WTC11 (cell line): ENCODE results near the gene DGKH. TPM values are rescaled to one million over a fixed set of nuclear protein-coding genes. Genes with fewer than 3 reads are reported as not detected.
A peak's percentile ranks its signal among the peaks of the same experiment; 100 is the strongest.

Experiments
- ATAC-seq: fragments of 200-7000 bp; cut with Tn5 transposase; 2 replicates; pipeline ENCODE4 v1.10.0; 2021; ENCODE audit warnings: mild to moderate bottlenecking, moderate library complexity
- CTCF ChIA-PET: fragments of 300-600 bp; sonication (Branson Sonifier 250); formaldehyde crosslinking; loops from one replicate; lab custom pipeline; 2021; ENCODE audit warnings: antibody characterized with exemption; lab: Charles Lee
- POLR2A ChIA-PET: fragments of 350-600 bp; sonication (Branson Sonifier 250); formaldehyde crosslinking; loops from one replicate; lab custom pipeline; 2021; ENCODE audit warnings: antibody characterized with exemption; lab: Charles Lee
- DNase-seq: peaks from one replicate; pipeline ENCODE4 v3.0.0; 2021; ENCODE audit warnings: low spot score
- H3K27ac Mint-ChIP-seq: 2 replicates; pipeline ENCODE4 v1.8.0; 2021; ENCODE audit warnings: mixed read lengths
- H3K27me3 Mint-ChIP-seq: 2 replicates; pipeline ENCODE4 v1.8.0; 2021; ENCODE audit warnings: low read depth, mild to moderate bottlenecking, moderate library complexity, mixed read lengths
- H3K36me3 Mint-ChIP-seq: 2 replicates; pipeline ENCODE4 v1.8.0; 2021; ENCODE audit warnings: mixed read lengths
- H3K4me1 Mint-ChIP-seq: 2 replicates; pipeline ENCODE4 v1.8.0; 2022; ENCODE audit warnings: mixed read lengths
- H3K4me3 Mint-ChIP-seq: 2 replicates; pipeline ENCODE4 v1.8.0; 2021; ENCODE audit warnings: mild to moderate bottlenecking, moderate library complexity, mixed read lengths
- H3K9me3 Mint-ChIP-seq: 2 replicates; pipeline ENCODE4 v1.8.0; 2021; ENCODE audit warnings: mixed read lengths
- ATF1 ChIP-seq: sonication (generic); formaldehyde crosslinking; IDR thresholded peaks from 2 replicates; pipeline ENCODE4 v1.8.1; 2023; ENCODE audit warnings: mild to moderate bottlenecking, moderate library complexity, missing genetic modification reagents
- CREM ChIP-seq: sonication (generic); formaldehyde crosslinking; IDR thresholded peaks from 2 replicates; pipeline ENCODE4 v1.8.1; 2022; ENCODE audit warnings: mild to moderate bottlenecking, missing genetic modification reagents, moderate library complexity
- ESRRA ChIP-seq: sonication (generic); formaldehyde crosslinking; IDR thresholded peaks from 2 replicates; pipeline ENCODE4 v1.8.1; 2022; ENCODE audit warnings: mild to moderate bottlenecking, missing genetic modification reagents, borderline replicate concordance
- FOXP1 ChIP-seq: sonication (generic); formaldehyde crosslinking; IDR thresholded peaks from 2 replicates; pipeline ENCODE4 v1.8.0; 2022; ENCODE audit warnings: missing genetic modification reagents, mild to moderate bottlenecking, moderate library complexity, borderline replicate concordance
- JUN ChIP-seq: sonication (generic); formaldehyde crosslinking; IDR thresholded peaks from 2 replicates; pipeline ENCODE4 v1.8.0; 2023; ENCODE audit warnings: mild to moderate bottlenecking, missing genetic modification reagents
- MXD4 ChIP-seq: fragments of 250-450 bp; sonication (Bioruptor Pico); IDR thresholded peaks from 2 replicates; pipeline ENCODE4 v1.8.0; 2021; ENCODE audit warnings: mild to moderate bottlenecking, moderate library complexity, borderline replicate concordance
- NFATC4 ChIP-seq: fragments of 250-450 bp; sonication (Bioruptor Pico); IDR thresholded peaks from 2 replicates; pipeline ENCODE4 v1.9.0; 2021; ENCODE audit warnings: mild to moderate bottlenecking
- NR1H2 ChIP-seq: sonication (generic); formaldehyde crosslinking; IDR thresholded peaks from 2 replicates; pipeline ENCODE4 v1.9.0; 2021; ENCODE audit warnings: mild to moderate bottlenecking, moderate library complexity, missing genetic modification reagents
- TEAD1 ChIP-seq: sonication (generic); formaldehyde crosslinking; IDR thresholded peaks from 2 replicates; pipeline ENCODE4 v1.8.0; 2022; ENCODE audit warnings: mild to moderate bottlenecking, missing genetic modification reagents
- ZNF138 ChIP-seq: sonication (generic); formaldehyde crosslinking; conservative IDR thresholded peaks from 2 replicates; pipeline ENCODE4 v1.8.1; 2022; ENCODE audit warnings: mild to moderate bottlenecking, moderate library complexity, missing genetic modification reagents
- ZNF396 ChIP-seq: fragments of 250-450 bp; sonication (Bioruptor Pico); IDR thresholded peaks from 2 replicates; pipeline ENCODE4 v1.8.0; 2021; ENCODE audit warnings: mild to moderate bottlenecking, moderate library complexity, borderline replicate concordance
- ZNF671 ChIP-seq: fragments of 250-450 bp; sonication (Bioruptor Pico); IDR thresholded peaks from 2 replicates; pipeline ENCODE4 v1.8.0; 2021; ENCODE audit warnings: mild to moderate bottlenecking
- total RNA-seq: library from RNA; stranded (reverse); gene quantifications from 3 replicates; pipeline ENCODE4 v1.2.3, GENCODE V29; 2021
- TF ChIP-seq, protein P1 (sequence below): sonication (generic); formaldehyde crosslinking; IDR thresholded peaks from 2 replicates; pipeline ENCODE4 v1.8.1; 2022; ENCODE audit warnings: mild to moderate bottlenecking, missing genetic modification reagents, moderate library complexity, borderline replicate concordance
- TF ChIP-seq, protein P2 (sequence below): fragments of 200-600 bp; IDR thresholded peaks from 2 replicates; pipeline ENCODE4 v1.8.0; 2022; ENCODE audit warnings: antibody characterized with exemption
- TF ChIP-seq, protein P3 (sequence below): sonication (generic); formaldehyde crosslinking; IDR thresholded peaks from 2 replicates; pipeline ENCODE4 v1.8.0; 2022; ENCODE audit warnings: mild to moderate bottlenecking, missing genetic modification reagents
- TF ChIP-seq, protein P4 (sequence below): sonication (generic); formaldehyde crosslinking; IDR thresholded peaks from 2 replicates; pipeline ENCODE4 v1.8.1; 2023; ENCODE audit warnings: mild to moderate bottlenecking, missing genetic modification reagents
- TF ChIP-seq, protein P5 (sequence below): sonication (generic); formaldehyde crosslinking; conservative IDR thresholded peaks from 2 replicates; pipeline ENCODE4 v1.8.1; 2022; ENCODE audit warnings: mild to moderate bottlenecking, missing genetic modification reagents
- TF ChIP-seq, protein P6 (sequence below): sonication (generic); formaldehyde crosslinking; IDR thresholded peaks from 2 replicates; pipeline ENCODE4 v1.8.1; 2023; ENCODE audit warnings: mild to moderate bottlenecking, missing genetic modification reagents, moderate library complexity
- TF ChIP-seq, protein P7 (sequence below): sonication (generic); formaldehyde crosslinking; IDR thresholded peaks from 2 replicates; pipeline ENCODE4 v1.8.1; 2023; ENCODE audit warnings: mild to moderate bottlenecking, missing genetic modification reagents, borderline replicate concordance
- TF ChIP-seq, protein P8 (sequence below): sonication (generic); formaldehyde crosslinking; IDR thresholded peaks from 2 replicates; pipeline ENCODE4 v1.8.1; 2022; ENCODE audit warnings: mild to moderate bottlenecking, moderate library complexity, missing genetic modification reagents

DGKH gene
- total RNA-seq, 1 experiment from 2014 or later = 7.6 TPM

DNA sequence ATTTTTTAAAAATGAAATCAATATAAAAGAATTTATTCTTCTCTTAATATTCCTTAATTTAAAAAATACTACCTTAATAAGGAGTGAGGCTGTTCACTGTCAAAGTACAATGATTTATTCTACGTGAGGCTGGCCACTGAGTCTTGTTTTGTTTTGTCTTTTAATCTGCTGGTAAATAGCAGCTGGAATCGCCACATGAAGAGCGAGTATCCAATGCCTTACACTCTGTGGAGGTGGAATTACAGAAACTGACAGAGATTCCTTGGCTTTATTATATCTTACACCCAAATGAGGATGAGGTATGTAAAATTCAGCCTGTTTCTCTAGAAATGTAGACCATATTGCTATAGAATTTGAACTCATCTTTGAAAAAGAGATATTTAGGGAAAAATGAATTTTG, 170.6 kb downstream of the DGKH start (continued):
- TF ChIP-seq, protein P1, sequence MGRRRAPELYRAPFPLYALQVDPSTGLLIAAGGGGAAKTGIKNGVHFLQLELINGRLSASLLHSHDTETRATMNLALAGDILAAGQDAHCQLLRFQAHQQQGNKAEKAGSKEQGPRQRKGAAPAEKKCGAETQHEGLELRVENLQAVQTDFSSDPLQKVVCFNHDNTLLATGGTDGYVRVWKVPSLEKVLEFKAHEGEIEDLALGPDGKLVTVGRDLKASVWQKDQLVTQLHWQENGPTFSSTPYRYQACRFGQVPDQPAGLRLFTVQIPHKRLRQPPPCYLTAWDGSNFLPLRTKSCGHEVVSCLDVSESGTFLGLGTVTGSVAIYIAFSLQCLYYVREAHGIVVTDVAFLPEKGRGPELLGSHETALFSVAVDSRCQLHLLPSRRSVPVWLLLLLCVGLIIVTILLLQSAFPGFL (CRISPR knock-in tag) = no peak
- TF ChIP-seq JUN (CRISPR knock-in tag) = no peak
- TF ChIP-seq, protein P2, sequence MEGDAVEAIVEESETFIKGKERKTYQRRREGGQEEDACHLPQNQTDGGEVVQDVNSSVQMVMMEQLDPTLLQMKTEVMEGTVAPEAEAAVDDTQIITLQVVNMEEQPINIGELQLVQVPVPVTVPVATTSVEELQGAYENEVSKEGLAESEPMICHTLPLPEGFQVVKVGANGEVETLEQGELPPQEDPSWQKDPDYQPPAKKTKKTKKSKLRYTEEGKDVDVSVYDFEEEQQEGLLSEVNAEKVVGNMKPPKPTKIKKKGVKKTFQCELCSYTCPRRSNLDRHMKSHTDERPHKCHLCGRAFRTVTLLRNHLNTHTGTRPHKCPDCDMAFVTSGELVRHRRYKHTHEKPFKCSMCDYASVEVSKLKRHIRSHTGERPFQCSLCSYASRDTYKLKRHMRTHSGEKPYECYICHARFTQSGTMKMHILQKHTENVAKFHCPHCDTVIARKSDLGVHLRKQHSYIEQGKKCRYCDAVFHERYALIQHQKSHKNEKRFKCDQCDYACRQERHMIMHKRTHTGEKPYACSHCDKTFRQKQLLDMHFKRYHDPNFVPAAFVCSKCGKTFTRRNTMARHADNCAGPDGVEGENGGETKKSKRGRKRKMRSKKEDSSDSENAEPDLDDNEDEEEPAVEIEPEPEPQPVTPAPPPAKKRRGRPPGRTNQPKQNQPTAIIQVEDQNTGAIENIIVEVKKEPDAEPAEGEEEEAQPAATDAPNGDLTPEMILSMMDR = no peak
- TF ChIP-seq, protein P3, sequence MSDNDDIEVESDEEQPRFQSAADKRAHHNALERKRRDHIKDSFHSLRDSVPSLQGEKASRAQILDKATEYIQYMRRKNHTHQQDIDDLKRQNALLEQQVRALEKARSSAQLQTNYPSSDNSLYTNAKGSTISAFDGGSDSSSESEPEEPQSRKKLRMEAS (CRISPR knock-in tag) = no peak
- TF ChIP-seq ESRRA = no peak
- TF ChIP-seq MXD4 (CRISPR knock-in tag) = no peak

DNA sequence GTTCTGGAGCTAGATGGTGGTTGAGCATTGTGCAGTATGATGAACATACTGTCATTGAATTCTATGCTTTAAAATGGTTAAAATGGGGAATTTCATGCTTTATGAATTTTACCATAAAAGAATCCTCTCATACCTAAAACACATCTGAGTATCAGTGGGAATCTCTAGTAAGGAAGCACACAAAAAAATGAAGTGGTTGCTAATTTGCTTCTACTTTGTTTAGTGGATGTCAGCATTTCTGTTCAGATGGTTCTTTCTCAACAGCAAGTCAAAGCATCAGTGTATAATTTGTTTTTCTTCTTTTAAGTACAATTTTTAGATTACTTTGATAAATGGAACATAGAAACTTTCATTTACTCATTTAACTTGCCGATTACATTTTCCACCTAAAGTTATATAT, 171.4 kb downstream of the DGKH start:
- ChIA-PET POLR2A (no interaction called here), CTCF (no interaction called here)
- no peak overlapping the region for H3K4me3 Mint-ChIP-seq

More for the DNA sequence above, 171.4 kb downstream of the DGKH start:
- ATAC-seq (no peak), DNase-seq (no peak)
- H3K27ac Mint-ChIP-seq = 0 out of 2 replicates have a peak overlapping the region, but pooled peaks have one; percentile 6
- peaks cover 5% of the 10 kb centered on the region for H3K36me3 Mint-ChIP-seq
- no peaks in the 10 kb centered on the region for H3K27me3 Mint-ChIP-seq
- H3K9me3 Mint-ChIP-seq = no peaks in the 10 kb centered on the region
- TF ChIP-seq, protein P4, sequence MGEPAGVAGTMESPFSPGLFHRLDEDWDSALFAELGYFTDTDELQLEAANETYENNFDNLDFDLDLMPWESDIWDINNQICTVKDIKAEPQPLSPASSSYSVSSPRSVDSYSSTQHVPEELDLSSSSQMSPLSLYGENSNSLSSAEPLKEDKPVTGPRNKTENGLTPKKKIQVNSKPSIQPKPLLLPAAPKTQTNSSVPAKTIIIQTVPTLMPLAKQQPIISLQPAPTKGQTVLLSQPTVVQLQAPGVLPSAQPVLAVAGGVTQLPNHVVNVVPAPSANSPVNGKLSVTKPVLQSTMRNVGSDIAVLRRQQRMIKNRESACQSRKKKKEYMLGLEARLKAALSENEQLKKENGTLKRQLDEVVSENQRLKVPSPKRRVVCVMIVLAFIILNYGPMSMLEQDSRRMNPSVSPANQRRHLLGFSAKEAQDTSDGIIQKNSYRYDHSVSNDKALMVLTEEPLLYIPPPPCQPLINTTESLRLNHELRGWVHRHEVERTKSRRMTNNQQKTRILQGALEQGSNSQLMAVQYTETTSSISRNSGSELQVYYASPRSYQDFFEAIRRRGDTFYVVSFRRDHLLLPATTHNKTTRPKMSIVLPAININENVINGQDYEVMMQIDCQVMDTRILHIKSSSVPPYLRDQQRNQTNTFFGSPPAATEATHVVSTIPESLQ = no peak
- TF ChIP-seq TEAD1 (CRISPR knock-in tag) = no peak
- TF ChIP-seq, protein P5, sequence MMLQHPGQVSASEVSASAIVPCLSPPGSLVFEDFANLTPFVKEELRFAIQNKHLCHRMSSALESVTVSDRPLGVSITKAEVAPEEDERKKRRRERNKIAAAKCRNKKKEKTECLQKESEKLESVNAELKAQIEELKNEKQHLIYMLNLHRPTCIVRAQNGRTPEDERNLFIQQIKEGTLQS (CRISPR knock-in tag) = no peak
- TF ChIP-seq ZNF671 (CRISPR knock-in tag) = no peak
- TF ChIP-seq, protein P6, sequence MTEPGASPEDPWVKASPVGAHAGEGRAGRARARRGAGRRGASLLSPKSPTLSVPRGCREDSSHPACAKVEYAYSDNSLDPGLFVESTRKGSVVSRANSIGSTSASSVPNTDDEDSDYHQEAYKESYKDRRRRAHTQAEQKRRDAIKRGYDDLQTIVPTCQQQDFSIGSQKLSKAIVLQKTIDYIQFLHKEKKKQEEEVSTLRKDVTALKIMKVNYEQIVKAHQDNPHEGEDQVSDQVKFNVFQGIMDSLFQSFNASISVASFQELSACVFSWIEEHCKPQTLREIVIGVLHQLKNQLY (CRISPR knock-in tag) = no peak
- TF ChIP-seq, protein P2 = no peak
- no peak for TF ChIP-seq ATF1
- TF ChIP-seq, protein P7, sequence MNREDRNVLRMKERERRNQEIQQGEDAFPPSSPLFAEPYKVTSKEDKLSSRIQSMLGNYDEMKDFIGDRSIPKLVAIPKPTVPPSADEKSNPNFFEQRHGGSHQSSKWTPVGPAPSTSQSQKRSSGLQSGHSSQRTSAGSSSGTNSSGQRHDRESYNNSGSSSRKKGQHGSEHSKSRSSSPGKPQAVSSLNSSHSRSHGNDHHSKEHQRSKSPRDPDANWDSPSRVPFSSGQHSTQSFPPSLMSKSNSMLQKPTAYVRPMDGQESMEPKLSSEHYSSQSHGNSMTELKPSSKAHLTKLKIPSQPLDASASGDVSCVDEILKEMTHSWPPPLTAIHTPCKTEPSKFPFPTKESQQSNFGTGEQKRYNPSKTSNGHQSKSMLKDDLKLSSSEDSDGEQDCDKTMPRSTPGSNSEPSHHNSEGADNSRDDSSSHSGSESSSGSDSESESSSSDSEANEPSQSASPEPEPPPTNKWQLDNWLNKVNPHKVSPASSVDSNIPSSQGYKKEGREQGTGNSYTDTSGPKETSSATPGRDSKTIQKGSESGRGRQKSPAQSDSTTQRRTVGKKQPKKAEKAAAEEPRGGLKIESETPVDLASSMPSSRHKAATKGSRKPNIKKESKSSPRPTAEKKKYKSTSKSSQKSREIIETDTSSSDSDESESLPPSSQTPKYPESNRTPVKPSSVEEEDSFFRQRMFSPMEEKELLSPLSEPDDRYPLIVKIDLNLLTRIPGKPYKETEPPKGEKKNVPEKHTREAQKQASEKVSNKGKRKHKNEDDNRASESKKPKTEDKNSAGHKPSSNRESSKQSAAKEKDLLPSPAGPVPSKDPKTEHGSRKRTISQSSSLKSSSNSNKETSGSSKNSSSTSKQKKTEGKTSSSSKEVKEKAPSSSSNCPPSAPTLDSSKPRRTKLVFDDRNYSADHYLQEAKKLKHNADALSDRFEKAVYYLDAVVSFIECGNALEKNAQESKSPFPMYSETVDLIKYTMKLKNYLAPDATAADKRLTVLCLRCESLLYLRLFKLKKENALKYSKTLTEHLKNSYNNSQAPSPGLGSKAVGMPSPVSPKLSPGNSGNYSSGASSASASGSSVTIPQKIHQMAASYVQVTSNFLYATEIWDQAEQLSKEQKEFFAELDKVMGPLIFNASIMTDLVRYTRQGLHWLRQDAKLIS (CRISPR knock-in tag) = no peak
- no peak for TF ChIP-seq FOXP1
- no peak for TF ChIP-seq ZNF396 (CRISPR knock-in tag)
- TF ChIP-seq NR1H2 (CRISPR knock-in tag) = no peak
- TF ChIP-seq, protein P8, sequence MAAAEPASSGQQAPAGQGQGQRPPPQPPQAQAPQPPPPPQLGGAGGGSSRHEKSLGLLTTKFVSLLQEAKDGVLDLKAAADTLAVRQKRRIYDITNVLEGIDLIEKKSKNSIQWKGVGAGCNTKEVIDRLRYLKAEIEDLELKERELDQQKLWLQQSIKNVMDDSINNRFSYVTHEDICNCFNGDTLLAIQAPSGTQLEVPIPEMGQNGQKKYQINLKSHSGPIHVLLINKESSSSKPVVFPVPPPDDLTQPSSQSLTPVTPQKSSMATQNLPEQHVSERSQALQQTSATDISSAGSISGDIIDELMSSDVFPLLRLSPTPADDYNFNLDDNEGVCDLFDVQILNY (CRISPR knock-in tag) = no peak
- TF ChIP-seq CREM (CRISPR knock-in tag) = no peak
- no peak for TF ChIP-seq NFATC4
- TF ChIP-seq ZNF138 = no peak
- H3K4me1 Mint-ChIP-seq = peaks cover 21% of the 10 kb centered on the region
